ENCODE data around the gene SERINC2. TPM values are rescaled to one million over a fixed set of nuclear protein-coding genes. Genes with fewer than 3 reads are reported as not detected.
"Not testable (repeated sequence)": the region's sequence is repeated elsewhere in the genome, so short reads cannot be mapped to it uniquely, and the experiment has no call there.

The SERINC2 gene
- total RNA-seq, 2 experiments from 2014 or later: 0.16 TPM; not detected in 1

DNA sequence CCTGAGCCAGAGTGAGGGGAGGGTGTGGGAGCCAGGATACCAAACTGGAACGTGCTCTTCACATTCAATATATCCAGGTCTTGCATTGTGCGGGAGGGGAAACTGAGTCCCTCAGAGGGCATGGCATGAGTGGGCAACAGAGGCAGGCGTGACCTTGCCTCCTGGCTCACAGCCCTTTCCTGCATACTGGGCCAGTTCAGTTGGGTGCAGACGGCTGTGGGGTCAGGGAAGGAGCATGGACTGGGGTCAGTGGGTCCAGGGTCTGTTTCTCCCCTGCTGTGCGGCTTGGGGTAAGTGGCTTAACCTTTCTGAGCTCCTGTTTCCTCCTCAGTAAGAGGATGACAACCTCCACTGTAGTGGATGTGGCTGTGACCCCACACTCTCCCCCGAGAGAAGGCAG is 16.6 kb downstream of the SERINC2 start:
- DNase-seq: no peak
- H3K27ac Mint-ChIP-seq: no peak overlapping the region
- no peaks in the 10 kb centered on the region for H3K4me1 Mint-ChIP-seq (ENCODE audit: low read depth)
- no peak for ATAC-seq
- H3K36me3 Mint-ChIP-seq (ENCODE audit: low read depth): no peaks in the 10 kb centered on the region
- intact Hi-C loops (cut with micrococcal nuclease): loop anchor here (10.0 kb wide), 1 partner anchor 245 kb away; no protein-coding TSS in a partner anchor
- H3K27me3 Mint-ChIP-seq: no peaks in the 10 kb centered on the region
- ChIA-PET POLR2A (no interaction called here), CTCF (no interaction called here)
- H3K4me3 Mint-ChIP-seq: no peak overlapping the region
- H3K9me3 Mint-ChIP-seq: no peaks in the 10 kb centered on the region
- TF ChIP-seq, protein P1, sequence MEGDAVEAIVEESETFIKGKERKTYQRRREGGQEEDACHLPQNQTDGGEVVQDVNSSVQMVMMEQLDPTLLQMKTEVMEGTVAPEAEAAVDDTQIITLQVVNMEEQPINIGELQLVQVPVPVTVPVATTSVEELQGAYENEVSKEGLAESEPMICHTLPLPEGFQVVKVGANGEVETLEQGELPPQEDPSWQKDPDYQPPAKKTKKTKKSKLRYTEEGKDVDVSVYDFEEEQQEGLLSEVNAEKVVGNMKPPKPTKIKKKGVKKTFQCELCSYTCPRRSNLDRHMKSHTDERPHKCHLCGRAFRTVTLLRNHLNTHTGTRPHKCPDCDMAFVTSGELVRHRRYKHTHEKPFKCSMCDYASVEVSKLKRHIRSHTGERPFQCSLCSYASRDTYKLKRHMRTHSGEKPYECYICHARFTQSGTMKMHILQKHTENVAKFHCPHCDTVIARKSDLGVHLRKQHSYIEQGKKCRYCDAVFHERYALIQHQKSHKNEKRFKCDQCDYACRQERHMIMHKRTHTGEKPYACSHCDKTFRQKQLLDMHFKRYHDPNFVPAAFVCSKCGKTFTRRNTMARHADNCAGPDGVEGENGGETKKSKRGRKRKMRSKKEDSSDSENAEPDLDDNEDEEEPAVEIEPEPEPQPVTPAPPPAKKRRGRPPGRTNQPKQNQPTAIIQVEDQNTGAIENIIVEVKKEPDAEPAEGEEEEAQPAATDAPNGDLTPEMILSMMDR (IDR thresholded peaks at IDR 0.05): no peak

DNA sequence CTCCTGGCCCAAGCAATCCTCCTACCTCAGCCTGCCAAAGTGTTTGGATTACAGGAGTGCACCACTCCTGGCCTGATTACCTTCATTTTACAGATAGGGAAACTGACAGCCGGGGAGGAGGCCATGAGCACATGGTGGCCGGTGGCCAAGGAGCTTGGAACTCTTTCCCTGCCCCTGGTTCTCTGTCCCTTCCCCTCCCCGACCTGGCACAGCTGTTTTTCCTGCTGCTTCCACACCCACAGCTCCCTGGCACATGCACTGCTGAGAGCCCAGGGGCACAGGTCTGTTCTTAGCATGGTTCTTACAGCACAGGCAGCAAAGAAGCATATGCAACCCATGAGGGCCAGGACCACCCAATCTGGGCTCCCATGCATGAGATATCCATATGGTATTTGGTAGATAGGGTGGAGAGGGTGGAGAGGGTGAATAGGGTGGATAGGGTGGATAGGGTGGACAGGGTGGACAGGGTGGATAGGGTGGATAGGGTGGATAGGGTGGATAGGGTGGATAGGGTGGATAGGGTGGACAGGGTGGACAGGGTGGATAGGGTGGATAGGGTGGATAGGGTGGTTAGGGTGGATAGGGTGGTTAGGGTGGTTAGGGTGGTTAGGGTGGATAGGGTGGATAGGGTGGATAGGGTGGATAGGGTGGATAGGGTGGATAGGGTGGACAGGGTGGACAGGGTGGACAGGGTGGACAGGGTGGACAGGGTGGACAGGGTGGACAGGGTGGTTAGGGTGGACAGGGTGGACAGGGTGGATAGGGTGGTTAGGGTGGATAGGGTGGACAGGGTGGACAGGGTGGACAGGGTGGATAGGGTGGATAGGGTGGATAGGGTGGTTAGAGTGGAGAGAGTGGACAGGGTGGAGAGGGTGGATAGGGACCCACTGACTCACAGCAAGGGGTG is 18.6 kb downstream of the SERINC2 start:
- H3K36me3 Mint-ChIP-seq (ENCODE audit: low read depth); H3K4me1 Mint-ChIP-seq (ENCODE audit: low read depth); H3K27ac Mint-ChIP-seq; H3K9me3 Mint-ChIP-seq; H3K4me3 Mint-ChIP-seq; ATAC-seq; DNase-seq; POLR2A ChIA-PET; H3K27me3 Mint-ChIP-seq; CTCF ChIA-PET; intact Hi-C loops (cut with micrococcal nuclease): not testable (repeated sequence)

DNA sequence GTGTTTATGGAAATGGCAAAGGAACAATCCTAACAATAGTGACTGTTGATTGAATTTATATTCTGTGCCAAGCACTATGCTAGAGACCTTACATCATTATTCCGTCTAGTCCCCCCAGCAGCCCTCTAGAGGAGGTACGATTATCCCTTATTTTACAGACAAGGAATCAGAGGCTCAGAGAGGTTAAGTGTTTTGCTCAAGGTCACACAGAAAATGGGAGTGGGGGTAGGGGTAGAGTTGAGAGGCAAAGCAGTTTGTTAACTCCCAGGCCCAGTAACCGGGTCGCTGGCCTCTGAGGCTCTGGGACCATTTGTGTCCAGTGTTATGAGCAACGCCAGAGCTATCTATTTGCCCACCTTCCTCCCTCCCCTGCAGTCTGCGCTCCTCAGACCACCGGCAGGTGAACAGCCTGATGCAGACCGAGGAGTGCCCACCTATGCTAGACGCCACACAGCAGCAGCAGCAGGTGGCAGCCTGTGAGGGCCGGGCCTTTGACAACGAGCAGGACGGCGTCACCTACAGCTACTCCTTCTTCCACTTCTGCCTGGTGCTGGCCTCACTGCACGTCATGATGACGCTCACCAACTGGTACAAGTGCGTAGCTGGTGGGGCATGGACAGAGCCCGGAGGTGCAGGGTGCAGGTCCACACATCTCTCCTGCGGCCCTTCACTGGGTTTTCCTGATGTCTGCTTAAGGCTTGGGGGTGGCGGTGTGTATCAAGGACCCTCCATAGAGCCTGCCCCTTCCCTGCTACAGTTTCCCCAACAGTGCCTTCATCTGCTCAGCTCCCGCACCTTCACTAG is 19.8 kb downstream of the SERINC2 start:
- ChIA-PET CTCF (no interaction called here), POLR2A (no interaction called here)
- Mint-ChIP-seq H3K27ac (no peak overlapping the region), H3K27me3 (no peaks in the 10 kb centered on the region), H3K4me3 (no peak overlapping the region), H3K36me3 (ENCODE audit: low read depth) (no peaks in the 10 kb centered on the region), H3K9me3 (no peaks in the 10 kb centered on the region), H3K4me1 (ENCODE audit: low read depth) (no peaks in the 10 kb centered on the region)
- intact Hi-C loops (cut with micrococcal nuclease): no loop called here
- DNase-seq (no peak), ATAC-seq (no peak)
- TF ChIP-seq, protein P1 (IDR thresholded peaks at IDR 0.05): no peak

DNA sequence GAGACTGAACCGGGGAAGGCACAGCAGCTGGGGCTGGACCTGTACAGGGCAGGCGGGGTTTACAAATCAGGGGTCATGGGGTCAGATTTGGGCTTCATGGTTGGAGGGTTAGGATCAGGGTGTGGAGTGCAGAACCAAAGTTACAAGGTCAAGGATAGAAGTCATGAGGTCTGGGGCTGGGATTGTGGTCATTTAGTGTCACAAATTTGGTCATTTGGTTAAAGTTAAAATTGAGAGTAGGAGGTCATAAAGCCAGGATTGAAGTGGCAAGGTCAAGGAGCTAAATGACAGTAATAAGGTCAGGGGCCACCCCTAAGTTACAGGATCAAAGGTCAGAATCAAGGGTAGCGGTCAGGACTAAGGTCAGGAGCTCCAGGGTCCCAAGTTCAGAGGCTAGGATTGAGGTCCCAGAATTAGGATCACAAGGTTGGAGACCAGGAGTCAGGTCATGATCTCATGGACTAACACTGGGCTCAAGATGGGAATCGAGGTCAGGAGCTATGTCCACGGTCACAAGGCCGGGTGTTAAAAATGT is 20.4 kb downstream of the SERINC2 start:
- Mint-ChIP-seq H3K27ac (no peak overlapping the region), H3K9me3 (no peaks in the 10 kb centered on the region), H3K4me1 (ENCODE audit: low read depth) (no peaks in the 10 kb centered on the region), H3K27me3 (no peaks in the 10 kb centered on the region), H3K4me3 (no peak overlapping the region), H3K36me3 (ENCODE audit: low read depth) (no peaks in the 10 kb centered on the region)
- intact Hi-C loops (cut with micrococcal nuclease): no loop called here
- ATAC-seq (no peak), DNase-seq (no peak)
- ChIA-PET POLR2A (no interaction called here), CTCF (no interaction called here)
- TF ChIP-seq, protein P1 (IDR thresholded peaks at IDR 0.05): no peak

DNA sequence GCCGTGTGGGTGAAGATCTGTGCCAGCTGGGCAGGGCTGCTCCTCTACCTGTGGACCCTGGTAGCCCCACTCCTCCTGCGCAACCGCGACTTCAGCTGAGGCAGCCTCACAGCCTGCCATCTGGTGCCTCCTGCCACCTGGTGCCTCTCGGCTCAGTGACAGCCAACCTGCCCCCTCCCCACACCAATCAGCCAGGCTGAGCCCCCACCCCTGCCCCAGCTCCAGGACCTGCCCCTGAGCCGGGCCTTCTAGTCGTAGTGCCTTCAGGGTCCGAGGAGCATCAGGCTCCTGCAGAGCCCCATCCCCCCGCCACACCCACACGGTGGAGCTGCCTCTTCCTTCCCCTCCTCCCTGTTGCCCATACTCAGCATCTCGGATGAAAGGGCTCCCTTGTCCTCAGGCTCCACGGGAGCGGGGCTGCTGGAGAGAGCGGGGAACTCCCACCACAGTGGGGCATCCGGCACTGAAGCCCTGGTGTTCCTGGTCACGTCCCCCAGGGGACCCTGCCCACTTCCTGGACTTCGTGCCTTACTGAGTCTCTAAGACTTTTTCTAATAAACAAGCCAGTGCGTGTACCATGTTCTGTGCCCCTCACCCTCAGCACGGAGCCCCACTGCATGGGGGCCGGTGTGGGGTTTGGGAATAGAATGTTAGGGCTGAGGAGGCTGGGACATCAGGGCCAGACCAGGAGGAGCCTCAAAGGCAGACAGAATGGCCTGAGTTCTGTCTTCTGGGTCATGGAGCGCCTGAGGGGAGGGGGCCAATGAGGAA is 21.3 kb downstream of the SERINC2 start:
- ATAC-seq: no peak
- POLR2A ChIA-PET: no interaction called here
- CTCF ChIA-PET: no interaction called here

More for the DNA sequence above, 21.3 kb downstream of the SERINC2 start:
- no peaks in the 10 kb centered on the region for H3K9me3 Mint-ChIP-seq
- DNase-seq: no peak
- H3K27ac Mint-ChIP-seq: no peak overlapping the region
- TF ChIP-seq, protein P1 (IDR thresholded peaks at IDR 0.05): no peak
- no peak overlapping the region for H3K4me3 Mint-ChIP-seq
- intact Hi-C loops (cut with micrococcal nuclease): no loop called here
- no peaks in the 10 kb centered on the region for H3K36me3 Mint-ChIP-seq (ENCODE audit: low read depth)
- H3K27me3 Mint-ChIP-seq: no peaks in the 10 kb centered on the region
- H3K4me1 Mint-ChIP-seq (ENCODE audit: low read depth): no peaks in the 10 kb centered on the region

All from activated CD8-positive, alpha-beta T cell treated with anti-CD3 and anti-CD28 coated beads for 36 hours (primary cell).